SJCRH30 (cell line): ENCODE data around the gene OR5H1. TPM values are rescaled to one million over a fixed set of nuclear protein-coding genes. Genes with fewer than 3 reads are reported as not detected.
"Not testable (repeated sequence)": the region's sequence is repeated elsewhere in the genome, so short reads cannot be mapped to it uniquely, and the experiment has no call there.

ENCODE experiments used
- DNase-seq, 2 experiments: peaks; one replicate each; pipeline ENCODE4 v3.0.0-alpha.2; 2015 to 2020
- H3K27ac ChIP-seq: fragments of 250-450 bp; sonication (Bioruptor Pico); 2 replicates; pipeline ENCODE4 v1.5.1; 2020; ENCODE audit warnings: mild to moderate bottlenecking, moderate library complexity
- H3K27me3 ChIP-seq: fragments of 250-450 bp; sonication (Bioruptor Pico); 2 replicates; pipeline ENCODE4 v1.5.1; 2020; ENCODE audit warnings: mild to moderate bottlenecking, moderate library complexity
- H3K36me3 ChIP-seq: fragments of 250-450 bp; sonication (Bioruptor Pico); 2 replicates; pipeline ENCODE4 v1.5.1; 2020; ENCODE audit warnings: mild to moderate bottlenecking, moderate library complexity
- H3K4me1 ChIP-seq: fragments of 250-450 bp; sonication (Bioruptor Pico); 2 replicates; pipeline ENCODE4 v1.5.1; 2020; ENCODE audit warnings: mild to moderate bottlenecking, moderate library complexity
- H3K4me3 ChIP-seq: fragments of 250-450 bp; sonication (Bioruptor Pico); 2 replicates; pipeline ENCODE4 v1.5.1; 2020; ENCODE audit warnings: mild to moderate bottlenecking, moderate library complexity
- H3K9me3 ChIP-seq: fragments of 250-450 bp; sonication (Bioruptor Pico); replicated peaks from 2 replicates; pipeline ENCODE4 v1.5.1; 2020; ENCODE audit warnings: mild to moderate bottlenecking, moderate library complexity
- total RNA-seq: library from RNA; depleted of rRNA; stranded (reverse); fragments of >200 nt; shearing (Covaris generic); gene quantifications from 2 replicates; pipeline ENCODE4 v1.2.3, GENCODE V29; 2014; rRNA removed

The OR5H1 gene
- not detected in 2 replicates for total RNA-seq

- no peak within 1 kb of the TSS for H3K27ac ChIP-seq
- no peak for DNase-seq
- no peaks in the 10 kb centered on the region for H3K36me3 ChIP-seq
- no peaks in the 10 kb centered on the region for H3K4me1 ChIP-seq
- no peaks in the 10 kb centered on the region for H3K9me3 ChIP-seq
- H3K4me3 ChIP-seq = no peak within 1 kb of the TSS
- H3K27me3 ChIP-seq = no peaks in the 10 kb centered on the region
Measured at GRCh38 chr3:98130421-98130820, at the start of gene OR5H1. OR5H1 (plus strand) TSS chr3:98130721; CDS start chr3:98132698, 1,977 bp downstream.

DNA sequence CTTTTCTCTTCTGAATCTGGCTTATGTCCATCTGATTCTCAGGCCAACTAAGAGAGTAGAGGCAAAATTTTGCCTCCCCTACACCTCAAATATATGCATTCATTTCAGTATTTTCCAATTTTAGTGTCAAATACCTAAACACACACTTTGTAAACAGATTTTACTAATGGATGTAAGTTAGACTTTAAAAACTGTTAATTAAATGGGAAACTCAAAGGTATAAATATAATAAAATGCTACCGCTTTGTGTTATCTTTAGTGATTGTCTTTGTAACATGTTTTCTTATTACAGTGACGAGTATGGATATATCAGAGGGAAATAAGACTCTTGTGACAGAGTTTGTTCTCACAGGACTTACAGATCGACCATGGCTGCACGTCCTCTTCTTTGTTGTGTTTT lies 43.6 kb upstream of the OR5H1 start, which contains the start of gene OR5AC2:
Gene OR5AC2, plus strand, starts transcription at position 301 of the 400 bp plus-strand sequence. Its CDS starts 0 bp downstream, at position 301.
- Histone ChIP-seq H3K27ac (no peak within 1 kb of the TSS), H3K4me1 (no peaks in the 10 kb centered on the region), H3K27me3 (no peaks in the 10 kb centered on the region), H3K9me3 (no peaks in the 10 kb centered on the region), H3K36me3 (no peaks in the 10 kb centered on the region), H3K4me3 (no peak within 1 kb of the TSS)
- DNase-seq = no peak

DNA sequence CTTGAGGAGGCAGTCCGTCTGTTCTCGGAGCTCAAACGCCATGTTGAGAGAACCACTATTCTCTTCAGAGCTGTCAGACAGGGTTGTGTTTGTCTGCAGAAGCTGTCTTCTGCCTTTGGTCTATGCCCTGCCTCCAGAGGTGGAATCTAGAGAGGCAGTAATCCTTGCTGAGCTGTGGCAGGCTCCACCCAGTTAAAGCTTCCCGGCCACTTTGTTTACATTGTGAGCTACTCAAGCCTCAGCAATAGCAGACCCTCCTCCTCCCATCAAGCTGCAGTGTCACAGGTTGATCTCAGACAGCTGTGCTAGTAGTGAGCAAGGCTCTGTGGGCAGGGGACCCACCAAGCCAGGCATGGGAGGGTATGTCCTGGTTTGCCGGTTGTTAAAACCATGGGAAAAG lies 34.6 kb upstream of the OR5H1 start:
- no peak overlapping the region for H3K27ac ChIP-seq
- no peak overlapping the region for H3K4me3 ChIP-seq
- H3K27me3 ChIP-seq = no peaks in the 10 kb centered on the region
- H3K9me3 ChIP-seq = peaks cover 4% of the 10 kb centered on the region
- H3K4me1 ChIP-seq = no peaks in the 10 kb centered on the region
- peak in 1 of 2 experiments; percentile 11 for DNase-seq
- H3K36me3 ChIP-seq = no peaks in the 10 kb centered on the region

- H3K36me3 ChIP-seq = no peaks in the 10 kb centered on the region
- H3K27ac ChIP-seq = no peak overlapping the region
- no peak overlapping the region for H3K4me3 ChIP-seq
- no peaks in the 10 kb centered on the region for H3K4me1 ChIP-seq
- peak in 1 of 2 experiments; percentile 10 for DNase-seq
- H3K27me3 ChIP-seq = no peaks in the 10 kb centered on the region
- H3K9me3 ChIP-seq = peaks cover 4% of the 10 kb centered on the region
Measured at GRCh38 chr3:98099848-98100247, 30.7 kb upstream of the OR5H1 start.

DNA sequence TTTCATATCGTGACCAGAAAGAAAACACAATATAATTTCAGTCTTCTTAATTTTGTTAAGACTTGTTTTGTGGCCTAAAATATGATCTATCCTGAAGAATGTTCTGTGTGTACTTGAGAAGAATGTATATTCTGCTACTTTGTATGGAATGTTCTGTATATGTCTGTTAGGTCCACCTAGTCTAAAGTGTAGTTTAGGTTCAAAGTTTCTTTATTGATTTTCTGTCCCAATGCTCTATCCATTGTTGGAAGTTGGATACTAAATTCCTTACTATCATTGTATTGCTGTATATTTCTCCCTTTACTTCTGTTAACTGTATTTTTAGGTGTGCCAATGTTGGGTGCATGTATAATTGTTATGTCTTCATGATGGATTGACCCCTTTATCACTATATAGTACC lies 22.4 kb upstream of the OR5H1 start:
- Histone ChIP-seq H3K9me3 (no peaks in the 10 kb centered on the region), H3K36me3 (no peaks in the 10 kb centered on the region), H3K27ac (no peak overlapping the region), H3K4me3 (no peak overlapping the region), H3K27me3 (no peaks in the 10 kb centered on the region), H3K4me1 (no peaks in the 10 kb centered on the region)
- no peak for DNase-seq

- Histone ChIP-seq H3K27ac (no peak overlapping the region), H3K9me3 (no peaks in the 10 kb centered on the region), H3K4me1 (no peaks in the 10 kb centered on the region), H3K27me3 (no peaks in the 10 kb centered on the region), H3K36me3 (no peaks in the 10 kb centered on the region), H3K4me3 (no peak overlapping the region)
- DNase-seq = no peak
Measured at GRCh38 chr3:98109807-98110549, 20.5 kb upstream of the OR5H1 start.

DNA sequence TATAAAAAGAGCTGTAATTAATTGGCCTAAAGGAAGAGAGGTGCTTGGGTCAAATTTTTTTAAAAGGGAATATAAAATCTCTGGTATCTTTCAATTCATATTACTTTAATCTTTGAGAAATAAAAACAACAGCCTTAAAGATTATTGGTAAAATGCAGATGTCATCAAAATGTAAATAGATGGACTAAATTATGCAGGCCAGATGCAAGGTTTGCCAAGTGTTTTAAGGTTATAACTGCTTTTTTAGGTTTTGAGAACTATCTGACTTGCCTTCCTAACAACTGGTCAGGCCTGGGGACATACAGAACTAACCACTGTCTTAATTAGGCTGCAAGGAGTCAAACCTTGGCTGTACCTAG lies 20.0 kb upstream of the OR5H1 start:
- H3K9me3 ChIP-seq = no peaks in the 10 kb centered on the region
- H3K36me3 ChIP-seq = no peaks in the 10 kb centered on the region
- H3K4me1 ChIP-seq = no peaks in the 10 kb centered on the region
- H3K27ac ChIP-seq = no peak overlapping the region
- DNase-seq = no peak
- no peak overlapping the region for H3K4me3 ChIP-seq
- H3K27me3 ChIP-seq = no peaks in the 10 kb centered on the region

DNA sequence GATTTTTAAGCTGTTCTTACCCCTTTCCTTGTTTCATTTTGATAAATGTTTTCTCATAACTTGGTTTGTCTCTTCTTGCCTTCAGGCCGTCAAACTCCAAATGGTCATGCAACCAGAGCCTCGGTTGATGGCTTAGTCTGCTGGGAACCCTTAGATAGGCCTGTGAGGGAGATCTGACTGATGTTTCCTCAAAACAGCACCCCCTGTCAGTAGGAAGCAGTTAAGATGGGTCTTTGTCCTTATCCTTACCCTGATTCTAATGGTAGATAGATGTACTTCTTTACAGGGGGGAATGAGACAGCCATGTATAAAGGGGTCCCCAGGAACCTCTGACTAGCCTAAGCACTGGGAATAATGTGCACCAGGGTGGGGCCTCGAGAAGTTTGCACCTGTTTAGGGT lies 16.3 kb upstream of the OR5H1 start:
- H3K36me3 ChIP-seq = no peaks in the 10 kb centered on the region
- no peak overlapping the region for H3K4me3 ChIP-seq
- DNase-seq = no peak
- H3K4me1 ChIP-seq = no peaks in the 10 kb centered on the region
- H3K27me3 ChIP-seq = no peaks in the 10 kb centered on the region
- H3K27ac ChIP-seq = no peak overlapping the region
- H3K9me3 ChIP-seq = no peaks in the 10 kb centered on the region

GRCh38 chr3:98115717-98116116 lies 14.8 kb upstream of the OR5H1 start:
- DNase-seq = no peak
- H3K36me3 ChIP-seq = no peaks in the 10 kb centered on the region
- no peak overlapping the region for H3K27ac ChIP-seq
- no peaks in the 10 kb centered on the region for H3K9me3 ChIP-seq
- H3K4me1 ChIP-seq = no peaks in the 10 kb centered on the region
- H3K27me3 ChIP-seq = no peaks in the 10 kb centered on the region
- no peak overlapping the region for H3K4me3 ChIP-seq

GRCh38 chr3:98136631-98137030 lies 6.1 kb downstream of the OR5H1 start:
- H3K4me3 ChIP-seq = no peak overlapping the region
- H3K27ac ChIP-seq = no peak overlapping the region
- H3K27me3 ChIP-seq = no peaks in the 10 kb centered on the region
- H3K4me1 ChIP-seq = no peaks in the 10 kb centered on the region
- no peaks in the 10 kb centered on the region for H3K36me3 ChIP-seq
- H3K9me3 ChIP-seq = no peaks in the 10 kb centered on the region
- peak in 1 of 2 experiments; percentile 5 for DNase-seq

DNA sequence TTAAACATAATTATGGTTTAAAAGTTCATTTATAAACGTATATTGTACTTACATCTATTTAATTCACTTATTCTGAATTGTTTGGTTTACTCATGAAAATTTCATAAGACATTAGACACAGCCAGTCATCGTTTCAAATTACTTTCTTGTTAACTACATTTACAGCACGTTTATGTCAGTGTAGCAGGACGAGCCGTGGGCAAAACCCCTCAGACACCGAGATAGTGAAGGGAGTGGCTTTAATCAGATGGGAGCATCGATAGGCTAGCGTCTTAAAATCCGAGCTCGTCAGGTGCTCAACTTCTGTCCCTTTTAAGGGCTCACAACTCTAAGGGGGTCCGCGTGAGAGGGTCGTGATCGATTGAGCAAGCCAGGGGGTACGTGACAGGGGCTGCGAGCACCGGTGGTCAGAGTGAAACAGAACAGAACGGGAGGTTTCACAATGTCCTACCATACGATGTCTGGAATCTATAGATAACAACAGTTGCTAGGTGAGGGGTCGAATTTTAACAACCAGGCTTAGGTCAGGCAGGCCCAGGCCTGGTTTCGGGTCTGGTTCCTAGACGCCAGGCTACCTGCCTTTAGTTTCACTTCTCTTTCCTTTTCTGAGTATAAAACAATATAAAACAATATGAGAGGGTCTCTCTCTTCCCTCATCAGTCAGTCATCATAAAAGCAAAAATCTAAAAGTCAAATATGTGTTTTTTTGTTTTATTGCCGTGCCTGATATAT lies 7.5 kb downstream of the OR5H1 start:
- H3K27ac ChIP-seq, H3K36me3 ChIP-seq, H3K4me3 ChIP-seq, DNase-seq, H3K9me3 ChIP-seq, H3K27me3 ChIP-seq, H3K4me1 ChIP-seq: not testable (repeated sequence)

GRCh38 chr3:98140531-98140930 lies 10.0 kb downstream of the OR5H1 start:
- no peak for DNase-seq
- Histone ChIP-seq H3K36me3 (no peaks in the 10 kb centered on the region), H3K4me1 (no peaks in the 10 kb centered on the region), H3K4me3 (no peak overlapping the region), H3K27ac (no peak overlapping the region), H3K27me3 (no peaks in the 10 kb centered on the region), H3K9me3 (no peaks in the 10 kb centered on the region)

DNA sequence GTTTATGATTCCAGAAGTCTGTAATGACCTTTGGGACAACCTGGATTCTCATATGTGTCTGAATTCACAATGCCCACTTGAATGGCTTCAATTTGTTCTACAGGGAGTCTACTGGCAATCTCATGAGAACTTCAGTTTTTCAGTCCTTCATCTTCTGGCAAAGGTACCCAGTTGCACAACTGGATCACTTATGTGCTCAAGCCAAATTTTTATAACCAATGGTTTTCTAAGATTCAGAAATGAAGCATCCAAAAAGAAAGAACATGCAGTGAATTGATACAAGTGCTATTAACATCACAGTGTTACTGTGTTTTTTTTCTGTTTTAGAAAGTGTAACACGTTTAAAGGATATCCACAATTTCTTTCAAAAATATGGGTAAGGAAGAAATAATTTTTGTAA lies 16.7 kb downstream of the OR5H1 start, which contains the start of gene OR5H14:
Gene OR5H14, plus strand, starts transcription at position 301 of the 400 bp plus-strand sequence. CDS start 1,907 bp downstream, outside the sequence.
- Histone ChIP-seq H3K9me3 (no peaks in the 10 kb centered on the region), H3K4me1 (no peaks in the 10 kb centered on the region), H3K4me3 (no peak within 1 kb of the TSS), H3K27me3 (no peaks in the 10 kb centered on the region; the same call in 1 of the 2 replicates), H3K36me3 (no peaks in the 10 kb centered on the region), H3K27ac (no peak within 1 kb of the TSS)
- DNase-seq = no peak

DNA sequence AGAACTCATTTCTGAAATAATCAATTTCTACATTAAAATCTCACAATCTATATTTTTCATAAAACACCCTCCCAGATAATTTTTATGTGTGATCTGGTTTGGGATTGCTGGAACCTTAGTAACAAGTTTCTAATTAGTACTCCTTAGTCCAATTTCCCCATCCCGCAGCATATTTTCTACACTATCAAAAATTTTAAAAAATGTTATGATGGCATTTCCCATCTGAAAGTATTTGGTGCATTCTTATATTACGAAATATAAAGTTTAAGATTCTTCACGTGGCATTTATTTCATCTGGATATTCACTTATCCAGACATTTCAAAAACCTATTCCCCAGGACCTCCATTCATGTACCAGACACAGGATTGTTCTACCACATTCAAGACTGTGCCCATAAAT lies 18.2 kb downstream of the OR5H1 start:
- H3K27ac ChIP-seq = no peak overlapping the region
- no peaks in the 10 kb centered on the region for H3K4me1 ChIP-seq
- H3K36me3 ChIP-seq = no peaks in the 10 kb centered on the region
- no peaks in the 10 kb centered on the region; the same call in 1 of the 2 replicates for H3K27me3 ChIP-seq
- H3K4me3 ChIP-seq = no peak overlapping the region
- no peak for DNase-seq
- H3K9me3 ChIP-seq = no peaks in the 10 kb centered on the region

DNA sequence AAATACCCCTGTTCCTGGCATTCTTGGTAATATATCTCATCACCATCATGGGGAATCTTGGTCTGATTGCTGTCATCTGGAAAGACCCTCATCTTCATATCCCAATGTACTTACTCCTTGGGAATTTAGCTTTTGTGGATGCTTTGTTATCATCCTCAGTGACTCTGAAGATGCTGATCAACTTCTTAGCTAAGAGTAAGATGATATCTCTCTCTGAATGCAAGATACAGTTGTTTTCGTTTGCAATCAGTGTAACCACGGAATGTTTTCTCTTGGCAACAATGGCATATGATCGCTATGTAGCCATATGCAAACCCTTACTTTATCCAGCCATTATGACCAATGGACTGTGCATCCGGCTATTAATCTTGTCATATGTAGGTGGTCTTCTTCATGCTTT lies 18.9 kb downstream of the OR5H1 start:
- not testable (repeated sequence) for H3K27ac ChIP-seq, H3K9me3 ChIP-seq, H3K27me3 ChIP-seq, H3K36me3 ChIP-seq, DNase-seq, H3K4me1 ChIP-seq, H3K4me3 ChIP-seq
